ENCODE data around the gene MAVS. TPM values are rescaled to one million over a fixed set of nuclear protein-coding genes. Genes with fewer than 3 reads are reported as not detected.

The MAVS gene
- total RNA-seq, 1 donor from 2014 or later: 37.9 TPM

GRCh38 chr20:3867802-3868201 lies 21.2 kb downstream of the MAVS start:
- no peak overlapping the region for H3K4me3 Mint-ChIP-seq (ENCODE audit: unreplicated experiment)
- no peaks in the 10 kb centered on the region for H3K9me3 Mint-ChIP-seq (ENCODE audit: low read depth)
- H3K36me3 Mint-ChIP-seq (ENCODE audit: low read depth): peaks cover 13% of the 10 kb centered on the region
- no peaks in the 10 kb centered on the region for H3K27me3 Mint-ChIP-seq (ENCODE audit: low read depth)
- no peak for DNase-seq (ENCODE audit: low spot score)
- H3K4me1 Mint-ChIP-seq (ENCODE audit: low read depth): peaks cover 7% of the 10 kb centered on the region
- H3K27ac Mint-ChIP-seq (ENCODE audit: unreplicated experiment): no peak overlapping the region
- TF ChIP-seq CTCF (IDR thresholded peaks at IDR 0.05): no peak

GRCh38 chr20:3869839-3870634 lies 23.4 kb downstream of the MAVS start:
- peaks cover 9% of the 10 kb centered on the region for H3K36me3 Mint-ChIP-seq (ENCODE audit: low read depth)
- H3K4me1 Mint-ChIP-seq (ENCODE audit: low read depth): peaks cover 14% of the 10 kb centered on the region
- TF ChIP-seq CTCF (IDR thresholded peaks at IDR 0.05): no peak
- no peak for DNase-seq (ENCODE audit: low spot score)
- no peaks in the 10 kb centered on the region for H3K27me3 Mint-ChIP-seq (ENCODE audit: low read depth)
- H3K9me3 Mint-ChIP-seq (ENCODE audit: low read depth): no peaks in the 10 kb centered on the region
- no peak overlapping the region for H3K4me3 Mint-ChIP-seq (ENCODE audit: unreplicated experiment)
- H3K27ac Mint-ChIP-seq (ENCODE audit: unreplicated experiment): no peak overlapping the region

GRCh38 chr20:3871550-3872265 lies 25.1 kb downstream of the MAVS start:
- Mint-ChIP-seq H3K9me3 (ENCODE audit: low read depth) (no peaks in the 10 kb centered on the region), H3K36me3 (ENCODE audit: low read depth) (peaks cover 9% of the 10 kb centered on the region), H3K27me3 (ENCODE audit: low read depth) (no peaks in the 10 kb centered on the region), H3K27ac (ENCODE audit: unreplicated experiment) (no peak overlapping the region), H3K4me3 (ENCODE audit: unreplicated experiment) (no peak overlapping the region), H3K4me1 (ENCODE audit: low read depth) (peaks cover 26% of the 10 kb centered on the region)
- TF ChIP-seq CTCF (IDR thresholded peaks at IDR 0.05): no peak
- no peak for DNase-seq (ENCODE audit: low spot score)

GRCh38 chr20:3873507-3873906 lies 26.9 kb downstream of the MAVS start:
- Mint-ChIP-seq H3K4me1 (ENCODE audit: low read depth) (peaks cover 32% of the 10 kb centered on the region), H3K9me3 (ENCODE audit: low read depth) (no peaks in the 10 kb centered on the region), H3K27me3 (ENCODE audit: low read depth) (no peaks in the 10 kb centered on the region), H3K4me3 (ENCODE audit: unreplicated experiment) (no peak overlapping the region), H3K36me3 (ENCODE audit: low read depth) (peaks cover 8% of the 10 kb centered on the region), H3K27ac (ENCODE audit: unreplicated experiment) (no peak overlapping the region)
- DNase-seq (ENCODE audit: low spot score): no peak
- no peak for TF ChIP-seq CTCF (IDR thresholded peaks at IDR 0.05)

- no peak overlapping the region for H3K27ac Mint-ChIP-seq (ENCODE audit: unreplicated experiment)
- no peaks in the 10 kb centered on the region for H3K27me3 Mint-ChIP-seq (ENCODE audit: low read depth)
- H3K36me3 Mint-ChIP-seq (ENCODE audit: low read depth): peaks cover 8% of the 10 kb centered on the region
- H3K9me3 Mint-ChIP-seq (ENCODE audit: low read depth): no peaks in the 10 kb centered on the region
- no peak for TF ChIP-seq CTCF (IDR thresholded peaks at IDR 0.05)
- peaks cover 32% of the 10 kb centered on the region for H3K4me1 Mint-ChIP-seq (ENCODE audit: low read depth)
- no peak overlapping the region for H3K4me3 Mint-ChIP-seq (ENCODE audit: unreplicated experiment)
- no peak for DNase-seq (ENCODE audit: low spot score)
Measured at GRCh38 chr20:3874194-3874844, 27.7 kb downstream of the MAVS start.

Data from chondrocyte (in vitro differentiated cells).